ENCODE measurements around the gene DACH2. TPM values are rescaled to one million over a fixed set of nuclear protein-coding genes. Genes with fewer than 3 reads are reported as not detected.

The DACH2 gene
- total RNA-seq, 1 donor from 2014 or later: 0.13 TPM

DNA sequence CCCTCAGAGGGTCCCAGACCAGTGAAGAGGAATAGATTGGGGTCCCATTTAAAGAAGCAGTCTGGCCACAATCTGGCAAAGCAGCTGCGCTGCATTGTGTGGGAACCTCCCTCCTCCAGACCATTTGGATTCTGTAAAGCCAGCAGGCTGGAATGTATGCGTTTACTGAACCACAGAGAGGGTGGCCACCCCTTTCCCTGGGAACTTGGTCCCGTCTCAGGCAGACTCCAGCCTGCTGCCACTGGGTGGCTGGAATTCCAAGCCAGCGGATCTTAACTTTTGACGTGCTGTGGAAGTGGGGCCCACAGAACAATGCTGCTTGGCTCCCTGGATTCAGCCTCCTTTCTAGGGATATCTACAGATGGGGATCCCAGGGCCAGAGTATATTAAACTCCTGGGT lies 307.2 kb downstream of the DACH2 start:
- H3K36me3 ChIP-seq (ENCODE audit: control insufficient read depth, insufficient read depth, low read length): no peaks in the 10 kb centered on the region
- DNase-seq (ENCODE audit: low read depth): no peak
- H3K27me3 ChIP-seq (ENCODE audit: control insufficient read depth, insufficient read depth, low read length): no peaks in the 10 kb centered on the region
- no peak overlapping the region for H3K4me3 ChIP-seq (ENCODE audit: low read depth, low read length)
- TF ChIP-seq, protein P1, sequence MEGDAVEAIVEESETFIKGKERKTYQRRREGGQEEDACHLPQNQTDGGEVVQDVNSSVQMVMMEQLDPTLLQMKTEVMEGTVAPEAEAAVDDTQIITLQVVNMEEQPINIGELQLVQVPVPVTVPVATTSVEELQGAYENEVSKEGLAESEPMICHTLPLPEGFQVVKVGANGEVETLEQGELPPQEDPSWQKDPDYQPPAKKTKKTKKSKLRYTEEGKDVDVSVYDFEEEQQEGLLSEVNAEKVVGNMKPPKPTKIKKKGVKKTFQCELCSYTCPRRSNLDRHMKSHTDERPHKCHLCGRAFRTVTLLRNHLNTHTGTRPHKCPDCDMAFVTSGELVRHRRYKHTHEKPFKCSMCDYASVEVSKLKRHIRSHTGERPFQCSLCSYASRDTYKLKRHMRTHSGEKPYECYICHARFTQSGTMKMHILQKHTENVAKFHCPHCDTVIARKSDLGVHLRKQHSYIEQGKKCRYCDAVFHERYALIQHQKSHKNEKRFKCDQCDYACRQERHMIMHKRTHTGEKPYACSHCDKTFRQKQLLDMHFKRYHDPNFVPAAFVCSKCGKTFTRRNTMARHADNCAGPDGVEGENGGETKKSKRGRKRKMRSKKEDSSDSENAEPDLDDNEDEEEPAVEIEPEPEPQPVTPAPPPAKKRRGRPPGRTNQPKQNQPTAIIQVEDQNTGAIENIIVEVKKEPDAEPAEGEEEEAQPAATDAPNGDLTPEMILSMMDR (IDR thresholded peaks at IDR 0.05; ENCODE audit: insufficient read depth, low read length, poor library complexity, severe bottlenecking): no peak

- H3K36me3 ChIP-seq (ENCODE audit: control insufficient read depth, insufficient read depth, low read length): no peaks in the 10 kb centered on the region
- TF ChIP-seq, protein P1 (IDR thresholded peaks at IDR 0.05; ENCODE audit: insufficient read depth, low read length, poor library complexity, severe bottlenecking): no peak
- no peak overlapping the region for H3K4me3 ChIP-seq (ENCODE audit: low read depth, low read length)
- no peak for DNase-seq (ENCODE audit: low read depth)
- no peaks in the 10 kb centered on the region for H3K27me3 ChIP-seq (ENCODE audit: control insufficient read depth, insufficient read depth, low read length)
Measured at GRCh38 chrX:86460760-86461159, 312.5 kb downstream of the DACH2 start.

DNA sequence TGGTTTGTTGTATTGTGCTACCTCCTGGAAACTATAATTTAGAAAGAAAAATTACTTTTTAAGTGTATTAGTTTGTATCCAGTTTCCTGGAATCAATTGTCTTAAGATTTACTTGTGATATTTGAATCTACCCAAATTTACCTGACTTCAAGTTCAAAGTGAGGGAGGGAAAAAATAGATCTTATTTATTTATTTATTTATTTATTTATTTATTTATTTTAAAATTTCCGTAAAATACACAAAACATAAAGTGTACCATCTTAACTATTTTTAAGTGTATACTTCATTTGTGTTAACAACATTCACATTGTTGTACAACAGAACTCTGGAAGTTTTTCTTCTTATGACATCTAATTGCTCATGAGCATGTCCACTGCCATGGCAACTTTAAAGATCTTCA lies 356.0 kb downstream of the DACH2 start:
- TF ChIP-seq, protein P1 (IDR thresholded peaks at IDR 0.05; ENCODE audit: insufficient read depth, low read length, poor library complexity, severe bottlenecking): no peak
- no peak for DNase-seq (ENCODE audit: low read depth)
- Histone ChIP-seq H3K4me3 (ENCODE audit: low read depth, low read length) (no peak overlapping the region), H3K36me3 (ENCODE audit: control insufficient read depth, insufficient read depth, low read length) (no peaks in the 10 kb centered on the region), H3K27me3 (ENCODE audit: control insufficient read depth, insufficient read depth, low read length) (no peaks in the 10 kb centered on the region)

DNA sequence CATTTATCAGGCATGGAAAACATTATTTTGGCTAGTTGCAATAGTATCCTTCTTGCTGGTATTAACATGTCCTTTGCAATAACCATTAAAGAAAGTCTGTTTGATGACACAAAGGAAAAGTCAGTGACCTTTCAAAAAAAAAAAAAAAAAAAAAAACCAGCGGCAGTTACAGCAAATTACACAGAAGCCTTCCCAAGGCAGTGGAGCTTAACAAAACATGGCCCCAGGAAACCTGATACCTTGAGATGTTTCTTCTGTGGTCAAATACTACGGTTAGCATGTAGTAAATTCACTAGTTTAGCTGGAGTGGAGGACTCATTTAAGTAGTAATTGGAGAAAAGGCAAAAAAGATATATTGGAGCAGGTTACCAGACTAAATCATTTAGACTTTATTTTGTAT lies 359.1 kb downstream of the DACH2 start:
- no peaks in the 10 kb centered on the region for H3K36me3 ChIP-seq (ENCODE audit: control insufficient read depth, insufficient read depth, low read length)
- no peak for DNase-seq (ENCODE audit: low read depth)
- no peak overlapping the region for H3K4me3 ChIP-seq (ENCODE audit: low read depth, low read length)
- H3K27me3 ChIP-seq (ENCODE audit: control insufficient read depth, insufficient read depth, low read length): no peaks in the 10 kb centered on the region
- TF ChIP-seq, protein P1 (IDR thresholded peaks at IDR 0.05; ENCODE audit: insufficient read depth, low read length, poor library complexity, severe bottlenecking): no peak

DNA sequence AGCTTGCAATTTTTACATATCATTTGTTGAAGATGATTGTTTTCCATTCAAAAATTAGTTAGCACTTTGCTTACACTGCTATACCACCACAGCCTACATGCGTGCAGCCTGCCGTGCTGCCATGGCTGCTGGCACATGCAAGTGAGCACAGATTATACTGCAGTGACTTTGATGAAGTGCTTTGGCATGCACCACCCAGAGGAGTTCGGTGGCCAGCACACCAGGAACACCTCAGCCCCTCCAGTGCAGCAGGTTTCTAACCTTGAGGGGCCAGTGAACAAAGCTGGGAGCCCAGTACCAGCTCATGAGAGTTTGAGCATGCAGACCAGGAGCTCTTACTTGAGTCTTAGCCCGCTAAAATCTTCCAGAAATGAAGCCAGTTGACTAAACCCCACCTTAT lies 431.5 kb downstream of the DACH2 start:
- H3K4me3 ChIP-seq (ENCODE audit: low read depth, low read length): no peak overlapping the region
- TF ChIP-seq, protein P1 (IDR thresholded peaks at IDR 0.05; ENCODE audit: insufficient read depth, low read length, poor library complexity, severe bottlenecking): no peak
- H3K27me3 ChIP-seq (ENCODE audit: control insufficient read depth, insufficient read depth, low read length): no peaks in the 10 kb centered on the region
- DNase-seq (ENCODE audit: low read depth): no peak
- H3K36me3 ChIP-seq (ENCODE audit: control insufficient read depth, insufficient read depth, low read length): no peaks in the 10 kb centered on the region

DNA sequence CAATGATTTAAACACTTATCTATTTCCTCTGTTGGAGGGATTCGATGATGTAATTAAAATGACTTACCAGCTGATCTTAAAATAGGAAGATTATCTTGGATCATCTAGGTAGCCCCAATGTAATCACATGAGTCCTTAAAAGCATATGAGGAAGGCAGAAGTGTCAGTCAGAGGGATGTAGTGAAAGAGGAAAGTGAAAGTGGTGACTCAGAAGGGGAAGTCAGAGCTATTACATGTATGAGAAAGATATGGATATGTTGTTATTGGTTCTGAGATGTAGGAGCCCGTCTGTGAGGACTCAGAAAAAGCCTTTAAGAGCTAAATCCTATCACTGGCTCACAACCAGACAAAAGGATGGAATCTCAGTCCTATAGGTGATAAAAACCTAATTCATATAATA lies 456.4 kb downstream of the DACH2 start:
- Histone ChIP-seq H3K36me3 (ENCODE audit: control insufficient read depth, insufficient read depth, low read length) (no peaks in the 10 kb centered on the region), H3K4me3 (ENCODE audit: low read depth, low read length) (no peak overlapping the region), H3K27me3 (ENCODE audit: control insufficient read depth, insufficient read depth, low read length) (no peaks in the 10 kb centered on the region)
- DNase-seq (ENCODE audit: low read depth): no peak
- TF ChIP-seq, protein P1 (IDR thresholded peaks at IDR 0.05; ENCODE audit: insufficient read depth, low read length, poor library complexity, severe bottlenecking): no peak
